Measurements from ENCODE around the gene CDHR2.

CDHR2 gene

DNA sequence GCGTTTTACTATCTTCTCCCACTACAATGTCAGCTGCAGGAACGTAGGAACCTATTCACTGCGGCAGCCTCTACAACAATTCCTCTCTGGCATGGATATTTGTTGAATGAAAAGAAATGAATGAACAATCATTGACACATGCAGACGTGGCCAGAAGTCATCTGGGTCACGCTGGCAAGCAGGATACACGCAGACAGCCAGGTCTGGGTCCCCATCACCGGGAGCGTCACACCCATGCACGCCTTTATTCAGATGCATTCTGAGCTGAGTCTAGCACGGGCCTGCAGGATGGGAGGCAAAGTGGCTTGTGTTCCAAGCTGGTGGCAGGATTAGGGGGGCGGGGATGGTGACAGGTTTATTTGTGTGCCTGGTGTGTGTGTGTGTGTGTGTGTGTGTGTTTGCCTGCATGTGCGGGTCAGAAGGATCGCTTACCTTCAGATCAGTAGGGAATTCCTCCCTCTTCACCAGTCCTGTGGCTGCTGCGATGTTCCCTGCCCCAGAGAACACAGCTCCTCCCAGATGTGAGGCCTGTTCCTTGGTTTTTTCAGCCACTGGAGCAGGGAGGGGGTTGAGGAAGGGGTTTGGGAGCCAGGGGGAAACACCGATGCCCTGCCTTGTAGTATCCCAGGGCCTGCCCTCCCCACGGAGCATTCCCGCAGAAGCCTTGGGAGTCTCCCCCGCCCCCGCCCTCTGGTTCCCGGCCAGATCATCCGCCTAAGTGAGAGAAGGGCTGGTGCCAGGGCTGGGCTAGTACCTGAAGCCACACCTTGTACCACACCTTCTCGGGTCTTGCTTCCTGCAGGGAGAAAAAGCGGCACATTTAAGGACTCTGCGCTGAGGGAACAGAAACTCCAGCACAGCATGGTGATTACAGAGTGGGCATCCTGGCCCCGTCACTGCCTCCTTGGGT lies 77.1 kb downstream of the CDHR2 start:
- DNase-seq: no peak

- DNase-seq: no peak
Measured at GRCh38 chr5:176626876-176627236, 77.7 kb downstream of the CDHR2 start.

DNA sequence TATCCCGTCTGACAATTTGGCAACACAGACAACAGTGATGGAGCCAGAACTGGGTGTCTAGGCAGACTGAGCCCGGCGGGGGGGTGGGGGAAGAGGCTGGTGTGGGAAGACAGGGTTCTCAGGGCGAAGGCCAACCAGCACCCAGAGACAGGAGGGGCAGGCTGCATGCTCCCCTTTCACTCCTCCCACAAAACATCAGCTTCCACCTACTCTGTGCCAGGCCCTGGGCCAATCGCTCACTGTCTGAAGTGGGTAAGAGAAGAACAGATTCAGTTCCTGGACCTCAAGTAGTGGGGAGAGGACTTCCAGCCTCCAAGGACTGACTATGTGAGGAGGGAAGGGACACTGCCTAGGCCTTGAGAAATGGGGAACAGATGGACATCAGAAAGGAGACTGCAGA lies 78.4 kb downstream of the CDHR2 start:
- no peak for DNase-seq

DNA sequence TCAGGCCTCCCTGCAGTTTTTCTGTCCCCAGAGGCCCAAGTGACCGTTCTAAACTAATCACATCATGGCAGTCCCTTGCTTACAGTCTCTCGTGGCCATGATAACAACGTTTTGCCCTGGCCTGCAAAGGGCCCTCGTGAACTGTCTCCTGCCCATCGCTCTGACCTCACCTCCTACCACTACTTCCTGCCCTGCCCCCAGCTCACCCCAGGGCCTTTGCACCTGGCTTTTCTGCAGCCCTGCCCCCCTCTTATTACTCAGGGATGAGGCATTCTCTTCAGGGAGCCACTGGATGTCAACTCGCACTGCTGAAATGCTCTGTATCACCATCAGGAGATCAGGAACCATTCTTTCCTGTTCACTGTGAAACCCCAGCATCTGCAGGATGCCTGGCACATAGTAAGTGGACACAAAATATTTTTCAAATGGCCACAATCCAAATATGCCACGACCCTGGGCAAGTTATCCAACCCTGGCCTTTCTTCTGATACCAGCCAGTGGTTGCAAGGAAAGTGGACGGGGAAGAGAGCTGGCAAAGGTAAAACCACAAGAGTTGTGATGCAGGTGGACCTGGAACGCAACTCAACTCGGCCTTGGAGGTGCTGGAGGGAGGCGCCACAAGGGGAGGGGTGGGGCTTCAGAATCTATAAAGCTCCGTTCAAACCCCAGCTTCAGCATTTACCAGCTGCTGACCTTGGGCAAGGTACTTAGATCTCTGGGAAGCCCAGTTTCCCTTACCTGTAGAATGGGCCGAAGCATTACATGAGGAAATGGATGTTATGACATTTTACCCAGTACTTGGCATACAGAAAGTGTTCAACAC lies 79.5 kb downstream of the CDHR2 start:
- no peak for DNase-seq

GRCh38 chr5:176629317-176629852 lies 80.2 kb downstream of the CDHR2 start:
- no peak for DNase-seq

DNA sequence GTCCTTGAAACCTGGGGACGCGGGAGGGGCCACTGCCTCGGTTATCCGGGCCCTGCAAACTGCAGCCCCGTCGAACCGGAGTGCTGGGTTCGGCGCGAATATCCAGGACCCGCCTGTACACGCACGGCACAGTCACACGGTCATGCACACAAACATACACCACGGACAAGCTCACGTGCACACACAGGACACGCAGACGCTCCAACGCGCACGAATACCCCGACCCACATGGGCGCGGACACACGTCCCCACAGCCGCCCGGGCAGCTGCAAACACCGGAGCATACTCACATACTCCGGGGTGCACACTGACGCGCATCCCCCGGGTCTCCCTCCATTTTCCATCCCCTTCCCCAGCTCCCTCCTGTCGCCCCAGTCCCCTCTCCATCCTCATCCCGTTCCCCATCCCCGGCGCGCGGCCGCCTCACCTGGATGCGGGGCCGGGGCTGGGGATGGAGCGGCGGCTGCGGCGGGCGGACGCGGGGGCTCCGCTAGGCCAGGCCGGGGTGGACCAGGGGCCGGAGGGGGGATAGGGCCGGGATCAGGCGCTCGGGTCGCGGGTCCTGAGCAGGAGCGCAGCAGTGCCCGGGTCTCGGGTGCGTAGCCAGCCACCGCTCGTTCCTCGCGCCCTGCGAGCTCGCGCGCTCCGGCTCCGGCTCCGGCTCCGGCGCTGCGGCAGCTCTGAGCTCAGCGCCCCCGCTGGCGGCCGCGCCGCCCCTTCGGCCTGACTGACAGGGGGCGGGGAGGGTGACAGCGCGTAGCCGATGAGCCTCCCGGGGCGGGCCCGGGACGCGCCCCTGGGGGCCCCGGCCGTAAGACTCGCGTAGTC lies 80.9 kb downstream of the CDHR2 start, which contains the start of the genes EIF4E1B and SNCB:
TSS of gene EIF4E1B (plus strand) at position 823 of the 828 bp plus-strand sequence. CDS start 12,113 bp downstream, outside the sequence.
TSS of gene SNCB (minus strand) at position 682 of the 828 bp plus-strand sequence. CDS start 880 bp downstream, outside the sequence.
- no peak for DNase-seq

DNA sequence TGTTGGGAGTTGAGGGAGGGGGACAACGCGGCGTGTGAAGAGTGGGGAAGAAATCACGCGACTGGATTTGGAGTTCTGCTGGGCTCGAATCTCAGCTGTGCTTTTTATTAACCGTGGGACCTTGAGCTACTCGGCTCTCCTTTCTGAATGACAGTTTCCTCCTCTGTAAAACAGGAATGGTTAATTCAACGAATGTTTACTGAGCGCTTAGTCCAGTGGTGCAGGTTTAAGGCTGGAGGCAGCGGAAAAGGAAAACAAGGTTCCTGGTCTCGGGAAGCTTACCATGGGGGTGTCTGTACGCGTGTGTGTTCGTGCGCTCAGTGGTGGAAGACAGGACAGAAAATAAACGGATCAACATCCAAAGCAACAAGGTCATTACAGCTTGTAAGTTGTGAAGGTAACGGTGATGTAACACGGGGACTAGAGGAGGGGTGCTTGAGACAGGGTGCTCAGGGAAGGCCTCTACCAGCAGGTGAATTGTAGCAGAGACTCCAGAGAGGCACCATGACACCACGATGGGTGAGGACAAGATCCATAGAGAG lies 81.6 kb downstream of the CDHR2 start:
- no peak for DNase-seq

- no peak for DNase-seq
Measured at GRCh38 chr5:176631383-176632200, 82.5 kb downstream of the CDHR2 start.

DNA sequence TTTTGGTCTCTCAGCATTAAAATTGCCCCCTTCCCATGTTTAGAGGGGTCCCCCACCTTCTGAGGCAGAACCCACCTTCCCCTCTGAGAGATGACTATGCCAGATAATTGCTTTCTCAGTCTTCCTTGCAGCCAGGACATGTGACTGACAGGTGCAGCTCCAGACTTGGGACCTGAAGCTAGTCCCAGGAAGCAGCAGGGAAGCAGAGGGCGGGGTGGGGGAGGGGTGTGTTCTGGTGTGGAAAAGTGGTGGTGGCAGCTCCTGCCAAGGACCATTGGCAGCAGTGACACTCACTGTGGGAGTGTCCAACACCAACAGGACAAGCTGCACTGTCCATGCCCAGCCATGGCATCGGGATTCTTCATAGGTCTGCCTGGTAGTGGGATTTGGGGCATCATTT lies 83.6 kb downstream of the CDHR2 start:
- no peak for DNase-seq

- DNase-seq: no peak
Measured at GRCh38 chr5:176633598-176633997, 84.5 kb downstream of the CDHR2 start.

GRCh38 chr5:176636426-176636825 lies 87.3 kb downstream of the CDHR2 start:
- no peak for DNase-seq

DNA sequence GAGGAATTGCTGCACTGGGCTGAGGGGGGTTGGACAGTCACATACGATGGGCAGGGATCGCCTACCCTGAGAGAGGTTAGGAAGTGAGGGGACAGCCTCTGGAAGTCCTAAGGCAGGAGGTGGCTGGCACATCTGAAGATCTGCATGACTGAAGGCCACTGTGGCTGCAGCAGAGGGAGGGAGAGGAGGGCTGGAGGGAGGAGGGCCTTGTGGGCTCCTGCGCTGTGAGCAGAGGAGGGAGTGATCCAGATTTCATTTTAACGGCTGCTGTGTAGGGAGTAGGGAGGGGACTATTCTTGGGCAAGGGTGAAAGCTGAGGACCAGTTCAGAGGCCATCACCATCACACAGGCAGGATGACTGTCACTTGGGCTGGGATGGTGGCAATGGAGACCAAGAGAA lies 88.4 kb downstream of the CDHR2 start:
- no peak for DNase-seq

- no peak for DNase-seq
Measured at GRCh38 chr5:176638437-176638836, 89.3 kb downstream of the CDHR2 start.

- no peak for DNase-seq
Measured at GRCh38 chr5:176639208-176639607, 90.1 kb downstream of the CDHR2 start.

GRCh38 chr5:176639981-176640380 lies 90.8 kb downstream of the CDHR2 start:
- no peak for DNase-seq

DNA sequence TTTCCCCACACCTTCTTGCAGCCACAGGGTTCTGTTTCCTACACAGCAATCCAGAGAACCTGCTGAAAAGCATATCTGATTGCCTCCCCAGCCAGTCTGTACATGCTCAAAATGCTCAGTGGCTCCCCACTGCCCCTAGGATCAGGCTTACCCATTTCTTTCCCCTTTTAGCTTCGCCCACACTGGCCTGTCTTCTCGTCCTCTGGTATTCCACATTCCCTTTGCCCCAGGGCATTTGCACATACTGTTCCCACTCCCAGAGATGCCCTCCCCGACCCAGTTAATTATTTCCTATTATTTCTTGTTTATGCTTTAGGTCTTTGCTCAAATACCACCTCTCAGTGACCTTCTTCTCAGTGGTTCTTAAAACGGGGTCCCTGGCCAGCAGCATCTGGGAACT lies 91.5 kb downstream of the CDHR2 start:
- no peak for DNase-seq

GRCh38 chr5:176642675-176643490 lies 93.7 kb downstream of the CDHR2 start:
- DNase-seq: no peak

DNA sequence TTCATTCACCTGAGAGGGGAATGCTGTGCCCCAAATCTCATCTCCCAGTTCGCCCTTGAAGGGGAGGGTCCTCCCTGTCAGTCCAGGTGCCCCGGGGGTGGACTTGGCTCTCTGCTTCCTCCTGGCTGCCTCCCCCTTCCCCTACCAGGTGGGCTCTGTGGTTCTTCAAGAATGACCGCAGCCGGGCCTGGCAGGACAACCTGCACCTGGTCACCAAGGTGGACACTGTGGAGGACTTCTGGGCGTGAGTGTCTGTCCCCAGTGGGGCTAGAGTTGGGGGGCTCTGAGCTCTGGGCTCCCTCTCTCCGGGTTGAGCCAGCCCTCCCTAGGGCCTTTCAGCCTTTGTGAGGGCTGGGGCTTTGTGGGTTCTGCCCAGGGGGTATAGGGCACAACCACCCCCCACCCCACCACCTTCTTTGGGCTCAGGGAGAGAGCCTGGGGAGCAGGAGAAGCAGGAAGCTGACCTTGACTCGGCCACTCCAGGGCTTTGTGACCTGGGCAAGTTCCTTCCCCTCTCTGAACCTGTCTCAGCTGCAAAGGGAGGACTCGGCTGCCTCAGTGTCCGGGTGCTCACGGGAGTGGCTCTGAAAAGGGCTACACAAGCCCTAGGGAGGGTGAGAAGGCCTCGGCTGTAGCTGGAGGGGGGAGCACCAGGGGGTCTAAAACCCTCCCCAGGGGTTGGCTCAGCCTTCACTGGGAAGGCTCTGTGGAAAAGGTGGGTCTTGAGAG lies 94.5 kb downstream of the CDHR2 start:
- DNase-seq: no peak

GRCh38 chr5:176644294-176644693 lies 95.2 kb downstream of the CDHR2 start:
- no peak for DNase-seq
